CD4-positive, alpha-beta T cell treated with Interleukin-2 at 100 ng/mL for 4 hours (primary cell): ENCODE data around the gene TTC7B.

Experiments used
- DNase-seq: peaks from one replicate; pipeline ENCODE4 v3.0.0-alpha.2; 2020; ENCODE audit warnings: low spot score

The TTC7B gene

GRCh38 chr14:90558041-90558982 lies 257.9 kb downstream of the TTC7B start:
- no peak for DNase-seq

GRCh38 chr14:90557516-90557915 lies 258.7 kb downstream of the TTC7B start:
- no peak for DNase-seq

GRCh38 chr14:90556666-90557450 lies 259.4 kb downstream of the TTC7B start:
- no peak for DNase-seq

- no peak for DNase-seq
Observed at GRCh38 chr14:90556012-90556477, 260.2 kb downstream of the TTC7B start.

- no peak for DNase-seq
Observed at GRCh38 chr14:90555126-90556011, 260.9 kb downstream of the TTC7B start.

GRCh38 chr14:90554341-90554740 lies 261.9 kb downstream of the TTC7B start:
- no peak for DNase-seq

- DNase-seq, result no peak
Observed at GRCh38 chr14:90553921-90554336, 262.3 kb downstream of the TTC7B start.

- DNase-seq, result no peak
Observed at GRCh38 chr14:90553298-90553920, 262.8 kb downstream of the TTC7B start.

GRCh38 chr14:90552465-90553297 lies 263.5 kb downstream of the TTC7B start:
- DNase-seq, result no peak

- no peak for DNase-seq
Observed at GRCh38 chr14:90551733-90552464, 264.3 kb downstream of the TTC7B start.

- DNase-seq, result no peak
Observed at GRCh38 chr14:90551070-90551704, 265.0 kb downstream of the TTC7B start.

GRCh38 chr14:90549794-90550641 lies 266.2 kb downstream of the TTC7B start:
- DNase-seq, result no peak

- DNase-seq, result no peak
Observed at GRCh38 chr14:90548455-90548854, 267.8 kb downstream of the TTC7B start.

GRCh38 chr14:90547968-90548367 lies 268.3 kb downstream of the TTC7B start:
- DNase-seq, result no peak

GRCh38 chr14:90547250-90547649 lies 269.0 kb downstream of the TTC7B start:
- DNase-seq, result no peak

- no peak for DNase-seq
Observed at GRCh38 chr14:90546767-90547166, 269.5 kb downstream of the TTC7B start.

- DNase-seq, result no peak
Observed at GRCh38 chr14:90545966-90546751, 270.1 kb downstream of the TTC7B start.

- no peak for DNase-seq
Observed at GRCh38 chr14:90545382-90545781, 270.8 kb downstream of the TTC7B start.
